Choroid plexus epithelial cell (primary cell): ENCODE data around the gene SMO.

Experiments
- DNase-seq: peaks from one replicate; pipeline ENCODE4 v3.0.0-alpha.2; 2010; ENCODE audit warnings: low read depth
- H3K4me3 ChIP-seq: 2 replicates; pipeline ENCODE4 v1.5.1; 2011; ENCODE audit warnings: low read depth, mild to moderate bottlenecking, control low read depth, low read length, moderate library complexity
- CTCF ChIP-seq: conservative IDR thresholded peaks from 2 replicates; pipeline ENCODE4 v1.5.1; 2011; ENCODE audit warnings: low read depth, mild to moderate bottlenecking, control low read depth, inconsistent platforms, low read length, moderate library complexity

The SMO gene

DNA sequence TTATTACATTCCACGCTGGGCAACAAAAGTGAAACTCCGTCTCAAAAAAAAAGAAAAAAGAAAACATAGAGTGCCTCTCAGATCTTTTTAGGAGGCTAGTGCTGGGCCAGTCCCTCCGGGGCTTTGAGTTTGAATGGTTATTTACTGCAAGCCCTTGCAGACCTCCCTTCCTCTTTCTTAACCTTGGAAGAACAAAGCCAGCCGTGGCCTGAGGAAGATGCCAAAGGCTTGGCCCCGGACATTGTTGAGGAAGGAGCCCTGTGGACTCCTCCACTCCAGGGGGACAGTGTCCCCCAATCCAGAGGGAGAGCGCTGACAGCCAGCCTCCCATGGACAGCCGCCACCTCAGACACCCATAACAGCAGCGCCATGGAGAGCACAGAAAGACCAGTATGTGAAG lies 38.9 kb upstream of the SMO start:
- no peak overlapping the region for H3K4me3 ChIP-seq
- no peak for TF ChIP-seq CTCF
- DNase-seq: no peak

- no peak for DNase-seq
- no peak overlapping the region for H3K4me3 ChIP-seq
- no peak for TF ChIP-seq CTCF
These were observed 38.0 kb upstream of the SMO start for GRCh38 chr7:129150199-129150996.

- DNase-seq: no peak
- no peak overlapping the region for H3K4me3 ChIP-seq
- TF ChIP-seq CTCF: no peak
These were observed 30.8 kb upstream of the SMO start for GRCh38 chr7:129157651-129158050.

GRCh38 chr7:129159539-129159938 lies 28.9 kb upstream of the SMO start:
- no peak for DNase-seq
- no peak overlapping the region for H3K4me3 ChIP-seq
- TF ChIP-seq CTCF: no peak

GRCh38 chr7:129160161-129160905 lies 28.1 kb upstream of the SMO start:
- no peak for DNase-seq
- TF ChIP-seq CTCF: no peak
- H3K4me3 ChIP-seq: no peak overlapping the region

DNA sequence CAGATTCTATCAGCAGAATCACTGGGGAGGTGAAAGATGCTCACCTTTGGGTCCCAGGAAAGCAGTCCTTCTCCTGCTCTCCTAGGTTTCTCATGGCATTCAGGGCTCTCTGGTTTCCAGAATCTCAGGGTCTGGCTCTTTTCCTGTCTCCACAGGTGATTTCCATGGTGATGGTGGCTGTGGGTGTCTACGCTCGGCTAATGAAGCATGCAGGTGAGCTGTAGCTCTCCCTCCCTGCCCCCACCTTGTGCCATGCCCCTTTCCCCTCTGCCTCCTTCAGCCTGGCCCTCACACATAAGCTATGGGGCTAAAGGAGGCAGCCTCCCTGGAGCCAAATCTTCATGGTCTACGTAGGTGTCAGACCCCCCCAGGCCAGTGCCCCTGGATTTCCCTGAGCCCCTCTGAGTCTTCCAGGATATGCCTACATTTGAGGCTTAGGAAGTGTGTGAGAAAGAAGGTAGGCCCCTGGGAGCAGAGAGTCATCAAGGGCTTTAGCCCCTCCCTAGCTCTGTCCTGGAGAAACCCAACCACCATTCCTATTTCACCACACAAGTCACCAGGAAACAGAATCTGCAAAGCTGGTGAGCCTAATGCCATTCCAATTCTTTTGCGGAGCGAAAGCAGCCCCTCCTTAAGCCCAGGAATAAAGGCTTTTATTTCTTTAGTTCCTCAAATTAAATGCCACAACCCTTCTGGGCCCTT lies 26.8 kb upstream of the SMO start:
- TF ChIP-seq CTCF: no peak
- H3K4me3 ChIP-seq: no peak overlapping the region
- no peak for DNase-seq
